Measurements from ENCODE around the gene ZNF423.

The ZNF423 gene

GRCh38 chr16:49716339-49716934, 139.5 kb downstream of the ZNF423 start:
- no peak for DNase-seq

GRCh38 chr16:49713770-49714169, 142.1 kb downstream of the ZNF423 start:
- no peak for DNase-seq

- DNase-seq = no peak
Measured at GRCh38 chr16:49712542-49712941, 143.4 kb downstream of the ZNF423 start.

GRCh38 chr16:49712106-49712505, 143.8 kb downstream of the ZNF423 start:
- no peak for DNase-seq

- DNase-seq = no peak
Measured at GRCh38 chr16:49709057-49709456, 146.9 kb downstream of the ZNF423 start.

GRCh38 chr16:49708491-49708890, 147.4 kb downstream of the ZNF423 start:
- no peak for DNase-seq

GRCh38 chr16:49706620-49707355, 149.1 kb downstream of the ZNF423 start:
- no peak for DNase-seq

GRCh38 chr16:49704586-49705155, 151.2 kb downstream of the ZNF423 start:
- DNase-seq = no peak

GRCh38 chr16:49703483-49703882, 152.4 kb downstream of the ZNF423 start:
- DNase-seq = no peak

GRCh38 chr16:49701789-49702494, 154.0 kb downstream of the ZNF423 start:
- DNase-seq = no peak

- DNase-seq = no peak
Measured at GRCh38 chr16:49701065-49701685, 154.7 kb downstream of the ZNF423 start.

- no peak for DNase-seq
Measured at GRCh38 chr16:49700251-49701064, 155.5 kb downstream of the ZNF423 start.

- DNase-seq = no peak
Measured at GRCh38 chr16:49699841-49700175, 156.1 kb downstream of the ZNF423 start.

- no peak for DNase-seq
Measured at GRCh38 chr16:49698931-49699840, 156.7 kb downstream of the ZNF423 start.

- no peak for DNase-seq
Measured at GRCh38 chr16:49698453-49698815, 157.5 kb downstream of the ZNF423 start.

- DNase-seq = no peak
Measured at GRCh38 chr16:49697631-49698452, 158.1 kb downstream of the ZNF423 start.

GRCh38 chr16:49696414-49697101, 159.4 kb downstream of the ZNF423 start:
- DNase-seq = no peak

- no peak for DNase-seq
Measured at GRCh38 chr16:49695782-49696413, 160.0 kb downstream of the ZNF423 start.

GRCh38 chr16:49693445-49693844, 162.5 kb downstream of the ZNF423 start:
- no peak for DNase-seq

Measured in MV-4-11 (cell line).